ENCODE measurements around the gene ZNF430. TPM values are rescaled to one million over a fixed set of nuclear protein-coding genes. Genes with fewer than 3 reads are reported as not detected.

Gene ZNF430
- total and polyA plus RNA-seq, 2 experiments from 2014 or later = 9.1 to 11.8 TPM

GRCh38 chr19:21022996-21023395, 2.5 kb downstream of the ZNF430 start:
- no peak for TF ChIP-seq EZH2 (IDR thresholded peaks at IDR 0.05; ENCODE audit: insufficient read depth, poor library complexity, severe bottlenecking)
- no peak for TF ChIP-seq EZH2phosphoT487 (IDR thresholded peaks at IDR 0.05; ENCODE audit: insufficient read depth, low read depth)
- Histone ChIP-seq H4K20me1 (ENCODE audit: insufficient read depth) (no peaks in the 10 kb centered on the region), H3K4me3 (peak overlapping the region; percentile 96), H3K79me2 (ENCODE audit: insufficient read depth) (peaks cover 57% of the 10 kb centered on the region), H3K27me3 (replicated peaks; ENCODE audit: insufficient read depth) (no peaks in the 10 kb centered on the region), H3K9me2 (ENCODE audit: insufficient read depth) (no peaks in the 10 kb centered on the region), H3K9me3 (ENCODE audit: low read depth) (no peaks in the 10 kb centered on the region), H3K4me2 (ENCODE audit: unreplicated experiment) (peak overlapping the region; percentile 81), H3K4me1 (ENCODE audit: insufficient read depth) (peaks cover 35% of the 10 kb centered on the region), H3K27ac (peak overlapping the region; percentile 85), H3F3A (ENCODE audit: insufficient read depth) (peaks cover 39% of the 10 kb centered on the region), H3K9ac (peak overlapping the region; percentile 96), H3K36me3 (ENCODE audit: low read depth) (peaks cover 10% of the 10 kb centered on the region), H2AFZ (0 out of 2 replicates have a peak overlapping the region, but pooled peaks have one; percentile 2)
- in situ Hi-C loops (cut with MboI) = no loop called here
- WGBS, 2 experiments (ENCODE audit: low coverage in 1 of 2, low lambda C conversion rate in 2 of 2, missing lambda C conversion rate in 2 of 2) = 9 to 14% methylated on average over 2 of the region's 2 CpGs
- DNase-seq = peak; percentile 82

- in situ Hi-C loops (cut with MboI) = no loop called here
- Histone ChIP-seq H3F3A (ENCODE audit: insufficient read depth) (peaks cover 39% of the 10 kb centered on the region), H3K4me3 (peak overlapping the region; percentile 96), H3K9me3 (ENCODE audit: low read depth) (no peaks in the 10 kb centered on the region), H3K9ac (peak overlapping the region; percentile 96), H3K36me3 (ENCODE audit: low read depth) (peaks cover 14% of the 10 kb centered on the region), H3K9me2 (ENCODE audit: insufficient read depth) (no peaks in the 10 kb centered on the region), H3K4me2 (ENCODE audit: unreplicated experiment) (peak overlapping the region; percentile 81), H3K27me3 (replicated peaks; ENCODE audit: insufficient read depth) (no peaks in the 10 kb centered on the region), H3K27ac (peak overlapping the region; percentile 85), H4K20me1 (ENCODE audit: insufficient read depth) (no peaks in the 10 kb centered on the region), H3K4me1 (ENCODE audit: insufficient read depth) (peaks cover 40% of the 10 kb centered on the region), H2AFZ (0 out of 2 replicates have a peak overlapping the region, but pooled peaks have one; percentile 6), H3K79me2 (ENCODE audit: insufficient read depth) (peaks cover 66% of the 10 kb centered on the region)
- DNase-seq = peak; percentile 89
- no peak for TF ChIP-seq EZH2phosphoT487 (IDR thresholded peaks at IDR 0.05; ENCODE audit: insufficient read depth, low read depth)
These were observed 3.4 kb downstream of the ZNF430 start for GRCh38 chr19:21023901-21024300.

GRCh38 chr19:21028969-21029268, 8.5 kb downstream of the ZNF430 start:
- H3K79me2 ChIP-seq (ENCODE audit: insufficient read depth) = peaks cover 95% of the 10 kb centered on the region
- H3K4me3 ChIP-seq = no peak overlapping the region
- no peaks in the 10 kb centered on the region for H3K27me3 ChIP-seq (replicated peaks; ENCODE audit: insufficient read depth)
- no peaks in the 10 kb centered on the region for H3K9me2 ChIP-seq (ENCODE audit: insufficient read depth)
- no peaks in the 10 kb centered on the region for H3K9me3 ChIP-seq (ENCODE audit: low read depth)
- TF ChIP-seq EZH2phosphoT487 (IDR thresholded peaks at IDR 0.05; ENCODE audit: insufficient read depth, low read depth) = no peak
- TF ChIP-seq EZH2 (IDR thresholded peaks at IDR 0.05; ENCODE audit: insufficient read depth, poor library complexity, severe bottlenecking) = no peak
- H4K20me1 ChIP-seq (ENCODE audit: insufficient read depth) = no peaks in the 10 kb centered on the region
- no peak overlapping the region for H3K27ac ChIP-seq
- H3F3A ChIP-seq (ENCODE audit: insufficient read depth) = peaks cover 13% of the 10 kb centered on the region
- H3K36me3 ChIP-seq (ENCODE audit: low read depth) = peaks cover 15% of the 10 kb centered on the region
- H3K4me2 ChIP-seq (ENCODE audit: unreplicated experiment) = no peak overlapping the region
- H2AFZ ChIP-seq = no peak overlapping the region
- no peak for DNase-seq
- H3K4me1 ChIP-seq (ENCODE audit: insufficient read depth) = peaks cover 19% of the 10 kb centered on the region
- H3K9ac ChIP-seq = no peak overlapping the region
- in situ Hi-C loops (cut with MboI) = no loop called here

- in situ Hi-C loops (cut with MboI) = no loop called here
- Histone ChIP-seq H2AFZ (no peak overlapping the region), H3K36me3 (ENCODE audit: low read depth) (peaks cover 51% of the 10 kb centered on the region), H3K27me3 (replicated peaks; ENCODE audit: insufficient read depth) (no peaks in the 10 kb centered on the region), H3F3A (ENCODE audit: insufficient read depth) (no peaks in the 10 kb centered on the region), H3K79me2 (ENCODE audit: insufficient read depth) (peaks cover 87% of the 10 kb centered on the region), H3K4me2 (ENCODE audit: unreplicated experiment) (no peak overlapping the region), H3K9me2 (ENCODE audit: insufficient read depth) (no peaks in the 10 kb centered on the region), H3K9ac (no peak overlapping the region), H3K27ac (no peak overlapping the region), H3K9me3 (ENCODE audit: low read depth) (peaks cover 7% of the 10 kb centered on the region), H3K4me1 (ENCODE audit: insufficient read depth) (no peaks in the 10 kb centered on the region), H3K4me3 (no peak overlapping the region), H4K20me1 (ENCODE audit: insufficient read depth) (no peaks in the 10 kb centered on the region)
- no peak for DNase-seq
- TF ChIP-seq EZH2phosphoT487 (IDR thresholded peaks at IDR 0.05; ENCODE audit: insufficient read depth, low read depth) (no peak), EZH2 (IDR thresholded peaks at IDR 0.05; ENCODE audit: insufficient read depth, poor library complexity, severe bottlenecking) (no peak)
These were observed 24.6 kb downstream of the ZNF430 start for GRCh38 chr19:21045028-21045427.

GRCh38 chr19:21046489-21046888, 26.0 kb downstream of the ZNF430 start:
- WGBS, 2 experiments (ENCODE audit: low coverage in 1 of 2, low lambda C conversion rate in 2 of 2, missing lambda C conversion rate in 2 of 2) = 97 to 99% methylated on average over 3 of the region's 3 CpGs
- H3K27me3 ChIP-seq (replicated peaks; ENCODE audit: insufficient read depth) = no peaks in the 10 kb centered on the region
- H3K4me1 ChIP-seq (ENCODE audit: insufficient read depth) = no peaks in the 10 kb centered on the region
- H4K20me1 ChIP-seq (ENCODE audit: insufficient read depth) = no peaks in the 10 kb centered on the region
- no peaks in the 10 kb centered on the region for H3K9me2 ChIP-seq (ENCODE audit: insufficient read depth)
- H3K4me2 ChIP-seq (ENCODE audit: unreplicated experiment) = no peak overlapping the region
- DNase-seq = no peak
- no peak for TF ChIP-seq EZH2phosphoT487 (IDR thresholded peaks at IDR 0.05; ENCODE audit: insufficient read depth, low read depth)
- no peak for TF ChIP-seq EZH2 (IDR thresholded peaks at IDR 0.05; ENCODE audit: insufficient read depth, poor library complexity, severe bottlenecking)
- peaks cover 54% of the 10 kb centered on the region for H3K36me3 ChIP-seq (ENCODE audit: low read depth)
- no peak overlapping the region for H3K27ac ChIP-seq
- no peak overlapping the region for H3K9ac ChIP-seq
- H3K9me3 ChIP-seq (ENCODE audit: low read depth) = peaks cover 7% of the 10 kb centered on the region
- H3F3A ChIP-seq (ENCODE audit: insufficient read depth) = no peaks in the 10 kb centered on the region
- H3K4me3 ChIP-seq = no peak overlapping the region
- in situ Hi-C loops (cut with MboI) = no loop called here
- H2AFZ ChIP-seq = no peak overlapping the region
- H3K79me2 ChIP-seq (ENCODE audit: insufficient read depth) = peaks cover 86% of the 10 kb centered on the region

Data from GM23248 (cell line).